ENCODE results near the gene SH2D1B. TPM values are rescaled to one million over a fixed set of nuclear protein-coding genes. Genes with fewer than 3 reads are reported as not detected.

The SH2D1B gene
- total and polyA plus RNA-seq, 9 of the 15 experiments (the other 6 are each of a cell fraction or from before 2014, with no cell fraction given): 5.6 to 19.6 (median 9.7) TPM

DNA sequence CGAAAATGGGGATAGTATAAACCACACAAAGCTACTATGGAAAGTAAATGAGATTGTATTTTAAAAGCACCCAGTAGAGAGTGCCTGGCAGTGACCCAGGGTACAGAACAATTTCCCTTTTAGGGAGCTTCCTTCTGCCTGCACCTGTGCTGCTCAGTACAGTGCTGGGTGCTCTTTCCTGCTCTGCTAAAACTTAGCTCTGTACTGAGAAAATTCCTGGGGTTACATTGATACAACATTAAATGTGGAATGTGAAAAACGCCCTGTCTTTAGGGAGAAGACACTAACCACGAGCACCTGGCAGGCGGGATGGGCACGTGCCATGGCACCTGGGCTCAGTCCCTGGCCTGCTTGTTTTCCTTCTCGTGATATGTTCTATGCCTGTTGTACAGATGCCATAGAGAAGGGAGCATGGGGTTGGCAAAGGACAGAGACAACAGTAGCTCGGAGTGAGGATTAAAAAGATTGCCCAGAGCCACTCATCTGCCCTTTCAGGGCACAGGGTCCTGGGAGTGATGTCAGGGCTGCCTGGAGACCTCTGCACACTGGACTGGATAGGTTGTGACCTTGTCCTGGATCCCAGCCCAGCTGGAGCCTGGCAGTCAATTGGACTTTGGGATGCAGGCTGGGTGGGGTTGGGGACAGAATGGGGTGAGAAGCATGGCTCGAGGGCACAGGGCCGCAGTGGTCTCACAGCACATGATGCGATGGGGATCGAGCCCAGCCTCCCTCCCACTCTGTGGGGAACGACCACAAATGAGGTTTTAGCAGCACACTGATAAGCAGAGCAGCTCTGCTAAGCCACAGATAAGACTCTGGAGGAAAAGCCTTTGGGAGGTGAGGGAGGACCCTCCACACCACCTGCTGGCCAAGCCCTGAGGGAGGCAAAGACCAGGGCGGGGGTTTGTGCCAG, 39.5 kb downstream of the SH2D1B start (continued):
- TF ChIP-seq E4F1 (CRISPR knock-in tag; IDR thresholded peaks at IDR 0.05; ENCODE audit: borderline replicate concordance) (no peak), LEF1 (IDR thresholded peaks at IDR 0.05) (no peak), SRF (CRISPR knock-in tag; IDR thresholded peaks at IDR 0.05) (no peak), TBP (optimal IDR thresholded peaks at IDR 0.05; ENCODE audit: low read depth, low read length) (no peak), THRB (CRISPR knock-in tag; conservative IDR thresholded peaks at IDR 0.05) (0 out of 2 replicates have a peak, but pooled peaks have one; percentile 47), POLR2G (IDR thresholded peaks at IDR 0.05; ENCODE audit: low read depth, low read length) (no peak), MIER1 (IDR thresholded peaks at IDR 0.05; ENCODE audit: low read depth) (no peak), ARID3A (IDR thresholded peaks at IDR 0.05; ENCODE audit: borderline replicate concordance, low read depth, low read length) (no peak), ZNF217 (CRISPR knock-in tag; IDR thresholded peaks at IDR 0.05) (no peak), XRCC3 (IDR thresholded peaks at IDR 0.05) (no peak), HMG20B (CRISPR knock-in tag; IDR thresholded peaks at IDR 0.05) (no peak), HLTF (IDR thresholded peaks at IDR 0.05) (no peak), ZNF23 (CRISPR knock-in tag; IDR thresholded peaks at IDR 0.05) (no peak), SRSF9 (IDR thresholded peaks at IDR 0.05; ENCODE audit: borderline replicate concordance, low read depth, low read length) (no peak), MYNN (IDR thresholded peaks at IDR 0.05) (peak; percentile 87; the same call in 1 of the 2 replicates), MYNN (CRISPR knock-in tag; IDR thresholded peaks at IDR 0.05) (no peak), TSC22D4 (tag; IDR thresholded peaks at IDR 0.05) (no peak), TCF7 (IDR thresholded peaks at IDR 0.05; ENCODE audit: borderline replicate concordance) (no peak), KLF16 (IDR thresholded peaks at IDR 0.05) (peak; percentile 99), HDAC6 (IDR thresholded peaks at IDR 0.05; ENCODE audit: low read depth, low read length) (no peak), SLC30A9 (CRISPR knock-in tag; IDR thresholded peaks at IDR 0.05) (no peak), SRSF1 (IDR thresholded peaks at IDR 0.05; ENCODE audit: low read depth, low read length) (no peak)
- TF ChIP-seq, protein P1, sequence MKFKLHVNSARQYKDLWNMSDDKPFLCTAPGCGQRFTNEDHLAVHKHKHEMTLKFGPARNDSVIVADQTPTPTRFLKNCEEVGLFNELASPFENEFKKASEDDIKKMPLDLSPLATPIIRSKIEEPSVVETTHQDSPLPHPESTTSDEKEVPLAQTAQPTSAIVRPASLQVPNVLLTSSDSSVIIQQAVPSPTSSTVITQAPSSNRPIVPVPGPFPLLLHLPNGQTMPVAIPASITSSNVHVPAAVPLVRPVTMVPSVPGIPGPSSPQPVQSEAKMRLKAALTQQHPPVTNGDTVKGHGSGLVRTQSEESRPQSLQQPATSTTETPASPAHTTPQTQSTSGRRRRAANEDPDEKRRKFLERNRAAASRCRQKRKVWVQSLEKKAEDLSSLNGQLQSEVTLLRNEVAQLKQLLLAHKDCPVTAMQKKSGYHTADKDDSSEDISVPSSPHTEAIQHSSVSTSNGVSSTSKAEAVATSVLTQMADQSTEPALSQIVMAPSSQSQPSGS (CRISPR knock-in tag; IDR thresholded peaks at IDR 0.05): no peak
